HG03108 (cell line): ENCODE measurements around the gene SRSF1.
A peak's percentile ranks its signal among the peaks of the same experiment; 100 is the strongest.
"Not testable (repeated sequence)": the region's sequence is repeated elsewhere in the genome, so short reads cannot be mapped to it uniquely, and the experiment has no call there.

Experiments
- ATAC-seq: cut with Tn5 transposase; IDR thresholded peaks from one replicate; pipeline ENCODE4 v1.9.1; 2021; ENCODE audit warnings: moderate library complexity; ENCODE audit not compliant: unreplicated experiment

SRSF1 gene

GRCh38 chr17:58006924-58007780, at the start of gene SRSF1:
Gene SRSF1, minus strand, starts transcription at chr17:58007246. Its CDS starts 109 bp downstream, at chr17:58007137.
- ATAC-seq, result peak; percentile 83

GRCh38 chr17:58056476-58056875, 49.4 kb upstream of the SRSF1 start:
- ATAC-seq, result no peak

GRCh38 chr17:58054641-58055040, 47.6 kb upstream of the SRSF1 start:
- no peak for ATAC-seq

- ATAC-seq, result no peak
These were observed 46.1 kb upstream of the SRSF1 start for GRCh38 chr17:58052945-58053715.

- ATAC-seq, result no peak
These were observed 45.4 kb upstream of the SRSF1 start for GRCh38 chr17:58052407-58052806.

GRCh38 chr17:58051468-58051867, 44.4 kb upstream of the SRSF1 start:
- no peak for ATAC-seq

- ATAC-seq, result no peak
These were observed 43.9 kb upstream of the SRSF1 start for GRCh38 chr17:58050966-58051365.

GRCh38 chr17:58049533-58049932, 42.5 kb upstream of the SRSF1 start:
- ATAC-seq, result no peak

- ATAC-seq, result no peak
These were observed 40.5 kb upstream of the SRSF1 start for GRCh38 chr17:58047376-58048150.

GRCh38 chr17:58046239-58047094, 39.4 kb upstream of the SRSF1 start:
- ATAC-seq, result no peak

GRCh38 chr17:58044256-58044655, 37.2 kb upstream of the SRSF1 start:
- ATAC-seq, result not testable (repeated sequence)

GRCh38 chr17:58043221-58044181, 36.5 kb upstream of the SRSF1 start:
- ATAC-seq, result no peak

GRCh38 chr17:58041161-58041560, 34.1 kb upstream of the SRSF1 start:
- no peak for ATAC-seq

GRCh38 chr17:58040386-58040785, 33.3 kb upstream of the SRSF1 start:
- no peak for ATAC-seq

GRCh38 chr17:58039975-58040374, 32.9 kb upstream of the SRSF1 start:
- ATAC-seq, result no peak

- no peak for ATAC-seq
These were observed 25.8 kb upstream of the SRSF1 start for GRCh38 chr17:58032691-58033415.

GRCh38 chr17:58028578-58028977, 21.5 kb upstream of the SRSF1 start:
- no peak for ATAC-seq

- no peak for ATAC-seq
These were observed 13.4 kb upstream of the SRSF1 start for GRCh38 chr17:58020401-58020800.

GRCh38 chr17:58019521-58019920, 12.5 kb upstream of the SRSF1 start:
- ATAC-seq, result no peak
